ENCODE measurements around the gene IL13RA1.

DNA sequence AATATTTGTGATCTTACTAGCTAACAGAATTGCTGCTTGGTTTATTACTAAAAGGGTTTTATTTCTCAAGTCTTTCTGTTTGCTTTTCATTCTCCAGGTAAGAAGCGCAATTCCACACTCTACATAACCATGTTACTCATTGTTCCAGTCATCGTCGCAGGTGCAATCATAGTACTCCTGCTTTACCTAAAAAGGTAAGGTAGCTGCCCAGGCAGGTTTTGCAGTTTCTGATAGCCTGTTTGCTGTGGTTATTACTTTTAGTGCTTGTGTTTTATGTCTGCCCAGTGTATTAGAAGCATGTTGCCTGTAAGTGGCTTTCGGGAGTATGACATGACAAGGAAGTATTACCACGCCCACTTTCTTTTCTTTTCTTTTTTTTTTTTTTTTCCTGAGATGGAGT, 46.4 kb downstream of the IL13RA1 start:
- no peak for TF ChIP-seq CTCF (IDR thresholded peaks at IDR 0.05)
- TF ChIP-seq POLR2A (IDR thresholded peaks at IDR 0.05): no peak

Measured in body of pancreas (tissue), 4 donors.